Upper lobe of left lung (tissue), 4 donors: ENCODE data around the gene EPX.

ENCODE experiments used
- CTCF ChIP-seq, 6 experiments: fragments of 450-650 bp in 4 of 6; fragments of 200-600 bp in 2 of 6; sonication (generic) in 2 of 6; IDR thresholded peaks; one replicate each; pipeline ENCODE4 v1.5.1; 2016 to 2019; ENCODE audit warnings: antibody characterized with exemption in 6 of 6
- EP300 ChIP-seq, 4 donors: sonication (generic); formaldehyde crosslinking; IDR thresholded peaks; one replicate each; pipeline ENCODE4 v1.5.1; 2017; ENCODE audit warnings: antibody characterized with exemption in 4 of 4, control low read depth in 2 of 4
- POLR2A ChIP-seq, 4 donors: fragments of 450-650 bp; IDR thresholded peaks; one replicate each; pipeline ENCODE4 v1.5.1; 2016 to 2017; ENCODE audit warnings: antibody characterized with exemption in 4 of 4, mild to moderate bottlenecking in 2 of 4
- POLR2AphosphoS5 ChIP-seq, 2 donors: sonication (generic); formaldehyde crosslinking; IDR thresholded peaks; one replicate each; pipeline ENCODE4 v1.5.1; 2017; ENCODE audit warnings: antibody characterized with exemption in 2 of 2

- no peak for TF ChIP-seq EP300 (IDR thresholded peaks at IDR 0.05)
- TF ChIP-seq POLR2A (IDR thresholded peaks at IDR 0.05) = no peak
- no peak for TF ChIP-seq POLR2AphosphoS5 (IDR thresholded peaks at IDR 0.05)
- no peak for TF ChIP-seq CTCF (IDR thresholded peaks at IDR 0.05)
Measured at GRCh38 chr17:58252141-58252540, 59.6 kb downstream of the EPX start.
